GM19239 (cell line): ENCODE measurements around the gene RDM1.
"Not testable (repeated sequence)": the region's sequence is repeated elsewhere in the genome, so short reads cannot be mapped to it uniquely, and the experiment has no call there.

Experiments used
- DNase-seq: peaks from one replicate; pipeline ENCODE4 v3.0.0; 2011; ENCODE audit warnings: low spot score; ENCODE audit not compliant: insufficient read length
- FAIRE-seq: peaks from 2 replicates; lab custom pipeline; 2011; peaks lifted over from hg19 to GRCh38; lab: Jason Lieb, UNC

RDM1 gene, protein sequence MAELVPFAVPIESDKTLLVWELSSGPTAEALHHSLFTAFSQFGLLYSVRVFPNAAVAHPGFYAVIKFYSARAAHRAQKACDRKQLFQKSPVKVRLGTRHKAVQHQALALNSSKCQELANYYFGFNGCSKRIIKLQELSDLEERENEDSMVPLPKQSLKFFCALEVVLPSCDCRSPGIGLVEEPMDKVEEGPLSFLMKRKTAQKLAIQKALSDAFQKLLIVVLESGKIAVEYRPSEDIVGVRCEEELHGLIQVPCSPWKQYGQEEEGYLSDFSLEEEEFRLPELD

GRCh38 chr17:35930211-35931065, at the start of gene RDM1:
TSS of gene RDM1 (minus strand) at chr17:35930773. CDS start at chr17:35930727, 46 bp downstream.
- no peak for FAIRE-seq
- DNase-seq, result peak; percentile 78

- no peak for FAIRE-seq
- DNase-seq, result no peak
Measured at GRCh38 chr17:35978346-35978745, 47.8 kb upstream of the RDM1 start.

GRCh38 chr17:35977509-35977908, 46.9 kb upstream of the RDM1 start:
- FAIRE-seq, result no peak
- no peak for DNase-seq

DNA sequence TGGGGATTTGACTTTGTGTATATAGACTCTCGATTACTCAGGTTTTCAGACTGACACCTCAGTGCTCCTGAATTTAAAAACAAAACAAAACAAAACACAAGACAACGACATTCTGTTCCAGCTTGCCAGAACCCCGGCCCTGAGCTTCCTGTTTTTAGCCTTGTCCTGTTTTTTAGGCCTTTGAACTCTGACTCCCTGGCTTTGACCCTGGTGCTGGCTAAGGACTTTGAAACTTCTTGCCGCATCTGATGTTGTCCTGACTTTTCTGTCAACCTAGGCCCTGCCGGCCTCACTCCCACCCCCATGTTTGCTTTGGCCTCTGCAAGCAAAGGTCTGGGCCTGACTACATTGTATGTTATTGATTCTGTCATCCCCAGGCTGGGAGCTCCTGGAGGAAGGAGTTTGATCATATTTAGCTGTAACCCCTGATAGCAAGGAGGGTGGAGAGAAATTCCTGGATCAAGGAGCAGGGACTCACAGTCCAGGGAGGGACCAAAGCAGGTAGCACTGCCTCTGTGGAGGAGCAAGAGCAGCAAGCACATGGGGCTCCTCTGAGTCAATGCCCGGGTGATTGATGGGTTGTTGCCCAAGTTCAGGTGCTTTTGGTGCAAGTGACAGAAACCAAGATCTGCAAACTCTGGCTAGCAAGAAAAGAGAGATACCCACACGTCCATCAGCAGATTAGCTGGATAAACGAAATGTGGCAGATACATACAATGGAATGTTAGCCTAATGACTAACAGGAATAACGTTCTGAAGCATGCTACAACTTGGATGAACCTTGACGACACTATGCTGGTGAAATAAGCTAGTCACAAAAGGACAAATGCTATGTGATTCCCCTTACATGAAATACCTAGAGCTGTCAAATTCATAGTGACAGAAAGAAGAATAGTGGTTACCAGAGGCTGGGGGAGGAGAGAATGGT, 43.0 kb upstream of the RDM1 start:
- no peak for DNase-seq

DNA sequence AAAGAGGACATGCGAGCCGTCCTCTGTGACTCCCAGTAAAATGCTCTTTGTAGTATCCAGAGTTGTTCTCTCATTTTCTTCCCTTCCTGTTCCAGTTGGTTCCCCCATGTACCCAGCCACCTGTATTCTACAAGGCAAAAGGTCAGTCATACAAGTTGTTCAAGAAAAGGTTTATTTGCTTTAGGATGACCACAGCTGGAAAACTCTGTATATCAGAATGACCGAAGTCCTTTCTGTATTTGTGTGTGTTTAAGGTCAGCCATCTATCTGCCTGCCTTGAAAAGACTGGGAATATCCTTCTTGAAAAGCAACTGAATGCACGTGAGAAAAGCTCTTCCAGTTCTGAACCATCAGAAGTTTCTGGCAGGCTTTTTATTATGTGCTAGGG, 42.4 kb upstream of the RDM1 start:
- FAIRE-seq (no peak), DNase-seq (no peak)

More for the DNA sequence above, 43.0 kb upstream of the RDM1 start:
- no peak for FAIRE-seq

GRCh38 chr17:35972535-35972934, 42.0 kb upstream of the RDM1 start:
- no peak for DNase-seq
- FAIRE-seq, result no peak

DNA sequence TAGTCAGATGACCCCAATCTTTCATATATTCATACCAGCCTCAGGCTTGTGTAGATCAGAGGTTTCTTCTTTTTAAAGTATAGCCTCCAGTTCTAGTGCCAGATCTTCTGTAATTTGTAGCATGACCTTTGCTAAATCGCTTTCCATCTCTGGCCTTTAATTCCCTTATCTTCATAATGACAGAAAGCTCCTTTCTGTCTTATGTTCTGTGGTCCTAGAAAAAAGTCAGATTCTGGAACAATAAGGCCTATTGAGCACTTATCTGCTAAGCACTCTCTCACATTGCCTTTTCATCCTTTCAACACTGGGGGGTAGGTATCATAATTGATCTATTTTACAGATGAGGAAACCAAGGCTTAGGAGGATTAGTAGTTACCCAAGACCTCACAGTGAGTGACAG, 41.5 kb upstream of the RDM1 start:
- no peak for FAIRE-seq

DNA sequence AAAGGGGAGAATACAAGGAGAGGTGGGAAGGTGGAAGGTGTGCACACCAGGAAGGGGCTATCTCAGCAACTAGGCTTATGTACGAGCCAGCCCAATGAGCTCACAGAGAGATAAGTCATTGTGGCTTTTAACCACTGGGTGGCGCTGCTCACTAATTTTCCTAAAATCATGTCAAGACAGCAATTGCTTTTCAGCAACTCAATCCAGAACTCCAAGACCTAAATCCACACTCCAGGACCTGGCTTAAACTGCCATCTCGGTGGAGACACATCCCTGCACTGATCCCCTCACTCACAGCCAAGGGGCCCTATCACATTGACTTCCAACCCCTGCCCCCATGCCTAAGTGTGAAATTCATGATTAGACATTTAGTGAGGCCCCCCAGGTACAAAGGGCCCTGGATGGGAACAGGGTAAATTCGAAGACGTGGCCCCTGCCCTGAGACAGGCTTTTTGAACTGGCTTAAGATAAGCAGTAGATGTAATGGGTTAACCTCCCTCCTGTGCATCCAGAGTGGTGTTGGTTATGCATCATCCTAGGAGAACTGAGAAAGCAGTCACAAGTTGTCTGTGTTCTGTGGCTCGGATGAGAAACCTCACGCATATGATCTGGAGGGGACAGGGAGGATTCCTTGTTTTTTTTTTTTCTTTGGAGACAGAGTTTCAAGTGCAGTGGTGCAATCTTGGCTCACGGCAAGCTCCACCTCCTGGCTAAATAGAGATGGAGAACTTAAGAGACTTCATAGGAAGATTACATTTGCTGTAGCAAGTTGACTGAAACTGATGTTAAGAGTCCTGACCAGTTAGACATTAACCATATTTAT, 39.2 kb upstream of the RDM1 start:
- peak; percentile 53 for DNase-seq
- FAIRE-seq, result no peak

More for the DNA sequence above, 41.5 kb upstream of the RDM1 start:
- no peak for DNase-seq

- no peak for DNase-seq
- no peak for FAIRE-seq
Measured at GRCh38 chr17:35968520-35969054, 38.0 kb upstream of the RDM1 start.

- no peak for DNase-seq
- no peak for FAIRE-seq
Measured at GRCh38 chr17:35965272-35965671, 34.7 kb upstream of the RDM1 start.

DNA sequence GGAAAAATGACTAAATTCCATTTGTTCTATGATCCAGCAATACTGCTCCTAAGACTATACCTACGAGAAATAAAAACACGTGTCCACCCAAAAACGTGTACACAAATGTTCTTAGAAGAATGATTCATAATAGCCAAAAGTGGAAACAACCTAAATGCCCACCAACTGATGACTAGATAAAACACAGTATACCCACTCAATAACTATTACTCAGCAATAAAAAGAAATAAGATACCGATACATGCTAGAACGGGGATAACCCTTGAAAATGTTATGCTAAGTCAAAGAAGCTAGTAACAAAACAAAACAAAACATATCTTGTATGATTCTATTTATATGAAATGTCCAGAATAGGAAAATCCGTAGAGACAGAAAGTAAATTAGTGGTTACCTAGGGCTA, 33.1 kb upstream of the RDM1 start:
- DNase-seq (no peak), FAIRE-seq (no peak)

GRCh38 chr17:35953720-35954119, 23.1 kb upstream of the RDM1 start:
- FAIRE-seq (no peak), DNase-seq (no peak)

DNA sequence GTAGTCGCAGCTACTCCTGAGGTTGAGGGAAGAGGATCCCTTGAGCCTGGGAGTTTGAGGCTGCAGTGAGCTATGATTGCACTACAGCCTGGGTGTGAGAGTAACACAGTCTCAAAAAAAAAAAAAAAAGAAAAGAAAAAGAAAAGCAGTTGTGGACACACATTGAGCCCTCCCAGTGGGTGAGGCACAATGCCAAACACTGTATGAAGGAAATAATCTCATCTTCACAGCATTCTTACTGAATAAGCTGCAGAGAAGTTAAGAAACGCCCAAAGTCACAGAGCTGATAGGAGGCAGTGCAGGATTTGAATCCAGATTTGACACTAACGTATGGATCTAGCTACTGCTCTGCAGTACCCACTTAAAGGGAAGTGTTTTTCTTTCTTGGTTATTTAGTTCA, 18.8 kb upstream of the RDM1 start:
- no peak for FAIRE-seq
- no peak for DNase-seq

DNA sequence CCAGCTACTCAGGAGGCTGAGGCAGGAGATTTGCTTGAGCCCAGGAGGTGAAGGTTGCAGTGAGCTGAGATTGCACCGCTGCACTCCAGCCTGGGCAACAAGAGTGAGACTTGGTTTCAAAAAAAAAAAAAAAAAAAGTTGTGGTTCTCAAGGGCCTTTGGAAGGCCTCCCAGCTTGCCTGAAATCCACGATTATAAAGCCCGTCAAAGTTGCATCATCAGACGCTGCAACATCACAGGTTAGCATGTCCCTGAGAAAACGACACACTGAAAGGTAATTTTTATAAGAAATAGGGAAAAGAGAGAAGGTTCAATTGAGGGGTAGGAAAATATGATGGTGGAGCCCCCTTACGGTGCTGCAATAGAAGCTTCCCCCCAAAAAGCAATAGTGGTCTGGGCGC, 17.5 kb upstream of the RDM1 start:
- FAIRE-seq (no peak), DNase-seq (no peak)

DNA sequence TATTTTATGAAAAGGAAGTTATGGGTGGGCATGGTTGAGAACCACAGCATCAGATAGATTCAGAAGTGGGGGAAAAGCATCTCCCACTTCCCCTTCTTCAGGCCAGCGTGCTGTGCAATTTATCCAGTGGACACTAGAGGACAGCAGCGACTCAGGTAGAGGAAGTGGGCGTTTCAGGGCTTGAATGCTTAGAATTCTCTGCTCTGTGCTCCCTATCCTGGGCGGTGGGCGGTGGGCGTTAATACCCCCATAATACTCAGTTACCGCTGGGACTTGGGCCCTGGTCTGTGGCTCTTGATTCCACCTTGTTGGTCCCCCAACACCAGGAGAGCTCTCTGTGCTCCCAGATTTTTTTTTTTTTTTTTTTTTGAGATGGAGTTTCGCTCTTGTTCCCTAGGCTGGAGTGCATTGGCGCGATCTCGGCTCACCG, 16.6 kb upstream of the RDM1 start:
- FAIRE-seq (no peak), DNase-seq (peak; percentile 30)

DNA sequence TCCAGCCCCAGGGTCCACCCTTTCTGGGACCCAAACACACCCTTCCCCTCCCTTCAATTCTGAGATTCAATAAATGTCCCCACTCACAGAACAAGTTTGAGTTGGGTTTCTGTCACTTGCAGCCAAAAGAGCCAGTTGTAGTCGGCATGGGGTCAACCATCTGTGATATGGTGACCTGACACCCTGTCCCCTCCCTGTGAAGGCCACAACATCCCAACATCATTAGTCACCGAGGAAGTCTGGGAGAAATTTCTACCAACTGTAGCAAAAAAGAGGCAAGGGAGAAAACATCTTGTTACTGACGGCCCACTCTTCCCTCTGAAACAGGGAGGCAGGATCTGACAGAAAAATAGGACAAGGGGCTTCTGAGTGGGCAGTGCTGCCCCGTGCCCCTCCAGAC, 13.6 kb upstream of the RDM1 start:
- FAIRE-seq (no peak), DNase-seq (no peak)

DNA sequence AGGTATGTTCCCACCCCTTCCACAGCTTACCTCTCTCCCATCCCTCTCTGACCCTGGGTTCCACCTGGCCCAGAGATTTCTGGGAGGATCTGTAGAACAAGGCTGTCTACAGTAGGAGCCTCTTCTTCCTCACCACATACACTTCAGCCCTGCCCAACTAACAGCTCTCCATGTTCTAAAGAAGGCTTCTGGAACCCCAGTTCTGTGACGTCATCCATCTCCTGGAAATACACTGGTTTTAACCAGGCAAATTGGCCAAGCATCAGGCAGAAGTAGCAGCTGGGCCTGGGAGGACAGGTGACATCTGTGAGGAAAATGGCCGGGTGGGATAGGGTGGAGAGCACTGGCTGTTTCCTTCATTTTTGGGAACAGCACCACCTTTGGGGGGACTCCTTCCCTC, 13.0 kb upstream of the RDM1 start, which contains the start of gene LYZL6:
TSS of gene LYZL6 (minus strand) at position 177 of the 400 bp plus-strand sequence. CDS start 4,357 bp downstream, outside the sequence.
- DNase-seq (no peak), FAIRE-seq (no peak)

DNA sequence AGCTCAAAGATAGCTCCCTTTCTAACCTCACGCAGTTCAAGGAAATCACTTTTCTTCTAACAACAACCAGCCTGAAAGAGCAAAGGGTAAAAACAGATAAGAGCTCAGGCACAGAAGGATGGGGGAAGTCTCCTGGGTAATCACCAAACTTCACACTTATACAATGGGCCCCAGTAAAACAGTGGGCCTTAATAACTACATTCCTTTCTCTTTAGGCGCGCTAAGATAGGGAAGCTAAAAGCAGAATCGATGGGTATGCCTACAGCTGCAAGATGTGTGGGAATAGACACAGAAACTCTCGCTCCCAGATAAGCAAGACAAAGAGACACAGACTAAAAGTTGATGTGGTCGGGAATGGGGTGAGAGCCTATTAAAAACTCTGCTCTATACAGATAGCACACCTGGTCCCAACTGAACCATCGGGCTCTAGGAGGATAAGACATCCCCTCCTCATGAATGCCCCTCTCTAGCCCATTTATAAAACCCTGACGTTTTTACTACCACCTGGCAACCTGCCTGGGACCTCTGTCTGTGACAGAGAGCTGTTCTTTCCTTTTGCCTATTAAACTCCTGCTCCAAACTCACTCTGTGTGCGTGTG, 12.1 kb upstream of the RDM1 start:
- DNase-seq, result no peak
- no peak for FAIRE-seq

GRCh38 chr17:35938492-35938891, 7.9 kb upstream of the RDM1 start:
- not testable (repeated sequence) for FAIRE-seq, DNase-seq
